GM06990 (cell line): ENCODE results near the gene CNTNAP2.

Experiments
- DNase-seq: peaks from one replicate; pipeline ENCODE4 v3.0.0-alpha.2; 2011; ENCODE audit not compliant: insufficient read length; ENCODE audit errors: extremely low read depth
- H3K27me3 ChIP-seq: replicated peaks from 2 replicates; pipeline ENCODE4 v1.6.0; 2011; ENCODE audit warnings: low read length; ENCODE audit not compliant: control insufficient read depth, insufficient read depth
- H3K36me3 ChIP-seq: 2 replicates; pipeline ENCODE4 v1.5.1; 2011; ENCODE audit warnings: low read length; ENCODE audit not compliant: control insufficient read depth, insufficient read depth
- H3K4me3 ChIP-seq: replicated peaks from 2 replicates; pipeline ENCODE4 v1.5.1; 2011; ENCODE audit warnings: low read depth, mild to moderate bottlenecking, control low read depth, low read length
- CTCF ChIP-seq: IDR thresholded peaks from 2 replicates; pipeline ENCODE4 v1.5.1; 2011; ENCODE audit warnings: low read length, control low read depth, mild to moderate bottlenecking, inconsistent platforms; ENCODE audit not compliant: insufficient read depth, poor library complexity, severe bottlenecking

CNTNAP2 gene

GRCh38 chr7:147452816-147453215 is 1336.2 kb downstream of the CNTNAP2 start:
- no peak for TF ChIP-seq CTCF
- DNase-seq, result no peak

GRCh38 chr7:147465223-147465622 is 1348.6 kb downstream of the CNTNAP2 start:
- no peak for TF ChIP-seq CTCF
- Histone ChIP-seq H3K36me3 (no peaks in the 10 kb centered on the region), H3K27me3 (no peaks in the 10 kb centered on the region), H3K4me3 (no peak overlapping the region)
- no peak for DNase-seq

More at GRCh38 chr7:147452816-147453215, 1336.2 kb downstream of the CNTNAP2 start:
- H3K4me3 ChIP-seq, result no peak overlapping the region
- no peaks in the 10 kb centered on the region for H3K36me3 ChIP-seq
- H3K27me3 ChIP-seq, result no peaks in the 10 kb centered on the region

GRCh38 chr7:147472556-147472955 is 1356.0 kb downstream of the CNTNAP2 start:
- Histone ChIP-seq H3K4me3 (no peak overlapping the region), H3K36me3 (no peaks in the 10 kb centered on the region), H3K27me3 (no peaks in the 10 kb centered on the region)
- no peak for TF ChIP-seq CTCF
- DNase-seq, result no peak

DNA sequence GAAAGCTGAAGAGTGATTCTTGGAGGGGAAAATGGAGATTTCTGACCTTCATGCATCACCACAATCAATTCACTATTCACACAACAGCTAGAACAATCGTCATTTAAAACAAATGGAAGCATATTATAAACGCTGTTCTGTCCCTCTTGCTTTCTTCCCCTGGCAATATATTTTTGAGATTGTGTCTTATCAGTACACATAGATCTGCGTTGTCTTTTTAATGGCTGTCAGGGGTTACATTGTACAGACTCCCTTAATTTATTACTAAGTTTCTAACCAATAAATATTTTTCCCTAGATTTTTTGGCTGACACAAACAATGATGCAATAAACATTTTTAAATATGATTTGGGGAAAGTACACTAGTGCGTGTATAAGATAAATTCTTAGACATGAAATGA is 1358.3 kb downstream of the CNTNAP2 start:
- no peak for DNase-seq

DNA sequence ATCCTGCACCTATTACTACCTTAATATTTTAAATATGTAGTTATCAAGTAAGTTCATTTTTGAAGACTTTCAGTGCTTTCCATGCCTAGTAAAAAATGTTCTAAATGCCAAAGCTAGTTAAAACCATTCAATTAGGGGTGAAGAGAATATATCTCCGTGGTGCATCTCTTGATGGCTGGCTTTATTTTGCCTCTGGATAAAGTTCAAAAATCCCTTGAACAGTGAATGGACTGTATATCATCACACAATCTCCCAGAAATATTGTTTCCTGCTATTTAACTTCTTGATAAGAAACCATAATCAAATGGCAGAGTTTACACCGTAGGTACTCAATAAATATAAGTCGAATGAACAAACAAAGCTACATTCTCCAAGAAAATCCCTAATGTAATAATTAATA is 1360.9 kb downstream of the CNTNAP2 start:
- TF ChIP-seq CTCF, result no peak
- no peak overlapping the region for H3K4me3 ChIP-seq
- H3K27me3 ChIP-seq, result no peaks in the 10 kb centered on the region
- no peaks in the 10 kb centered on the region for H3K36me3 ChIP-seq
- no peak for DNase-seq

More for the DNA sequence above, 1358.3 kb downstream of the CNTNAP2 start:
- Histone ChIP-seq H3K4me3 (no peak overlapping the region), H3K36me3 (no peaks in the 10 kb centered on the region), H3K27me3 (no peaks in the 10 kb centered on the region)
- TF ChIP-seq CTCF, result no peak

DNA sequence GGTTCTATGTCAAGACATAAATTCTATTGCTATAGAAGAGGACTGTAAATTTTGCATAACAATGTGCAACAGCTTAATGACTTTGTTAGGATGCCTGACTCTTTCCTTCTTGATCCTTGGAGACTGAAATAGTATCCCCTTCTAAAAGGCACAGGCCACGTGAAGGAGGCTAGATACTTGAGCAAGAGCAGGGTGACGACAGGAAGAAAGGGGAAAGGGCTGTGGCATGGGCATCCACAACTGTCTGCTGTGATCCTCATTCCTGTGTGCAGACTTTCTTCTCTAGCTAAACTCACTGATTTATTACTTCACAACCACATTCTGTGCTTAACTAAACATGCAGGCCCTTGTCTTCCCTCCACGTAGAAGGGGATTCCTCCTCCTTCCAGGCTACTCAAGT is 1362.2 kb downstream of the CNTNAP2 start:
- TF ChIP-seq CTCF, result no peak
- Histone ChIP-seq H3K36me3 (no peaks in the 10 kb centered on the region), H3K27me3 (no peaks in the 10 kb centered on the region), H3K4me3 (no peak overlapping the region)
- no peak for DNase-seq
